Myocyte (in vitro differentiated cells): Measurements from ENCODE around the gene COG4. TPM values are rescaled to one million over a fixed set of nuclear protein-coding genes. Genes with fewer than 3 reads are reported as not detected.
"Not testable (repeated sequence)": the region's sequence is repeated elsewhere in the genome, so short reads cannot be mapped to it uniquely, and the experiment has no call there.

Experiments
- DNase-seq: peaks from one replicate; pipeline ENCODE4 v3.0.0-alpha.2; 2012; ENCODE audit warnings: low read depth
- total RNA-seq: library from RNA; depleted of rRNA; stranded (reverse); fragments of >200 nt; gene quantifications from 2 replicates; pipeline ENCODE4 v1.2.3, GENCODE V29; 2014

Gene COG4
- total RNA-seq, 1 donor from 2014 or later: 63.1 TPM

GRCh38 chr16:70527315-70527996 is 4.1 kb upstream of the COG4 start:
- no peak for DNase-seq

DNA sequence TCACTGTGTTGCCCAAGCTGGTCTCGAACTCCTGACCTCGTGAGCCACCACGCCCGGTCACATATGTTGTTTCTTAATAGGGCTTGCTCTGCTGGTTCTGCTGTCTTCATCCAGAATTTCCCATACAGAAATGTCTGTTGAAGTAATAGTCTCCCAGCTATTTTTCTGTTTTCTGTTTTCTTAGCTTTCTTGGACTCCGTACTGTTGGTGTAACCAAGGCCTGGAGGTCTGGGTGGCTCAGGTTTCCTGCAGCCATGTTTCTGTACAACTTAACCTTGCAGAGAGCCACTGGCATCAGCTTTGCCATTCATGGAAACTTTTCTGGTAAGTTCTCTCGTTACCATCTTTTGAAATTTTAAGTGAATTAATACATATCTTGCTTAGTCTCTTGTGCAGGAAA is 3.0 kb upstream of the COG4 start:
- no peak for DNase-seq

DNA sequence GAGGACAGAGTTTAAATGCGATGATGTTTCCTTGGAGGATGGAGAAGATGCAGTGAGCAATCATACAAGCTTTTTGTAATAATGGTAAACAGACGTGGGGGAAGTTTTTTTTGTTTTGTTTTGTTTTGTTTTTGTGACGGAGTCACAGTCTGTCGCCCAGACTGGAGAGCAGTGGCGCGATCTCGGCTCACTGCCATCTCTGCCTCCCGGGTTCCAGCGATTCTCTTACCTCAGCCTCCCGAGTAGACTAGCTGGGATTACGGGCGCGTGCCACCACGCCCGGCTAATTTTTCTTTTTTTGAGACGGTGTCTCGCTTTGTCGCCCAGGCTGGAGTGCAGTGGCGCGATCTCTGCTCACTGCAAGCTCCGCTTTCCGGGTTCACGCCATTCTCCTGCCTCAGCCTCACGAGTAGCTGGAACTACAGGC is 1.1 kb upstream of the COG4 start:
- DNase-seq: not testable (repeated sequence)

DNA sequence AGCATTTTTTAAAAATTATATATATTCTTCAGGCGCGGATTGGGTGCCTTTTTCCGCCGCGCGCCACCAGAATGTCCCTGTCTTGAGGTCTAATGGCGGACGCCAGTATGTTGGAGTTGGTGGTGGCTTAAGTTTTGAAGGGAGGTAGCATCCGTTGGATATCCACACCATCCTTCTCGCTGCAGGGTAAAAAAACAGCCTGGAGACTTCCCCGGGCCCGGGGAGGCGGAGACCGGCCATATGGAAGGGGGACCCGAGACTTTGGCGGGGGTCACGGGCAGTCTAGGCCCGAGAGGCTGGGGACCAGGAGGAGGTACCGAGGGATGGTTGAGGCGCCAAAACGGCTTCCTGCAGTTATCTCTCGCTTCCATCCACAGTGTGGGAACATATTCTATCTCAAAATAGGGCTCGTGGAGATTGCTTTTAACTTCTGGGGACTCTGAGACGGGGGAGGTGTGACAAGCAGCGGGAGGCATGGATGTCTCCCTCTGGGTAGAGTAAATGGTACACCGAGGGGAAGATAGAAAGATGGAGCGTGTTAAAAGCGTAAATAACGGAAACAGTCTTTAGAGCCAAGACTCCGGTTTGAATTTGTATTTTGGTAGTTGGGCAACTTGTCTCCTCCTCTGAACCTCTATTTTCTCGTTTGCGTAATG is 517 bp upstream of the COG4 start, which contains the start of gene SF3B3:
Gene SF3B3 (plus strand): TSS at position 74 of the 656 bp plus-strand sequence. CDS start 2,841 bp downstream, outside the sequence.
- DNase-seq: no peak

DNA sequence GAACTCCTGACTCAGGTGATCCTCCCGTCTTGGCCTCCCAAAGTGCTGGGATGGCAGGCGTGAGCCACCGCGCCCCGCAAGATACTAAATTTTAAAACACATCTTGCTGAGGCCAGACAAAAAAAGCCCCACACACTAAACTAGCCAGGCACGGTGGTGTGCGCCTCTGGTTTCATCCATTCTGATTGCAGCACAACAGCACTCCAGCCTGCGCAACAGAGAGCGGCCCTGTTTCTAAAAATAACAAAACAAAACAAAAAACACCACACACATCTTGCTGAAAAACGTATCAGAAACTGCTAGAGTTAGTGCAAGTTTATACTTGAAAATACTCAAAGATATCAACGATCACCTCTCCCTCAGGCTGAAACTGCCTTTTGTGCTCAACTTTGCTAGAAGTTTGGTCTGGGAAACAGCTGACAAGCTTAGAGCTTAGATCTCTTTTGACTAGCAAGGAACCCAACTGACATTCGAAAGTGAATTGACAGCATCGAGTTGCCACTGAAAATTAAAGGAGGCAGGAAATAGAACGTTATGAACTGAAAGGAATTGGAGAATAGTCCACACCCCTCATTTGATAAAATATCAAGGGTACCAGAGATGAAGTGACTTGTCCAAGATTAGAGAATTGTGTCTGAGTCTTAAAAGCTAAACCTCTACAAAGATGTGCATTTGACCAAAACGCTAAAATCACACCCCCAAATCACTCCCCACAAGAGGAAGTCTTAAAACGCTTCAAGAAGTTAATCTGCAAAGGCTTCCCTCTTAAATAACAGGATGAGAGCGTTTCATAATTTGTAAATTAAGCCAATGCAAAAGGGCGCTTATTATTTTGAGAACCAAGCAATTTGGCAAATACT is 908 bp downstream of the COG4 start:
- no peak for DNase-seq

DNA sequence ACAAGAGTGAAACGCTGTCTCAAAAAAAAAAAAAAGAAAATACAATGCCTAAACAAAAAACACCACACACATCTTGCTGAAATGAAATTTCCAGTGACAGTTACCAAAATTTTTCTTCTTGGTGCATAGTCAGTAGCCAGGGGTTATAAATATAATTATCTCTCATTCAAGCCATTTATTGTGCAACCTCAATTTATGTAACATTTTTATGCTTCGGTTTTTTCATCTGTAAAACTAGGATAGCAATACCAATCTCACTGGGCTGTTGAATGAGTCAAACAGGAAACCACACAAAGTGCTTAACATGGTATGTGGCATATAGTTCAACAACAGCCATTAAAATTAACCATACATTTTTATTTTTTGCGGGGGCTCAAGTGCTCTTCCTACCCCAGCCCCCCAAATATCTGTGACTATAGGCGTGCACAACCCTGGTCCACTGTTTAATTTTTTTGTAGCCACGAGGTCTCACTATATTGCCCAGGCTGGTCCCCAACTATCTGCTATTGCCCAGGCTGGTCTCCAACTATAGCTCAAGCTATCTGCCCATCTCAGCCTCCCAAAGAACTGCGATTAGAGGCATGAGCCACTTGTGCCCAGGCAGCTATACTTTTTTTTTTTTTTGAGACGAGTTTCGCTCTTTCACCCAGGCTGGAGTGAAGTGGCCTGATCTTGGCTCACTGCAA is 2.6 kb downstream of the COG4 start:
- DNase-seq: no peak

- DNase-seq: no peak
These were observed 10.9 kb downstream of the COG4 start for GRCh38 chr16:70512456-70512855.

DNA sequence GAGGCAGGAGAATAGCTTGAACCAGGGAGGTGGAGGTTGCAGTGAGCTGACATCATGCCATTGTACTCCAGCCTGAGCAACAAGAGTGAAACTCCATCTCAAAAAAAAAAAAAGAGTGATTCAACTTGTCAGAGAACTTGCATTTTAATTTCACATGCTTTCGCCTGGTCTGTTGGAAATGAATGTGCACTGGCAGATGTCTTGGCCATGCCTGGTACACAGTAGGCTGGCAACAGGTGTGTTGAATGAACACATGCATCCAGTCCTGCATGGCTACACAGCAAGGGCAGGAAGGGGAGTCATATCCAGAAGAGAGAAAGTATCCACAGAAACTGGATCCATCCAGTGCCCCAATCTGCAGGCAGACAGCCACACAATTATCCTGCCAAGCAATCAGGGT is 11.5 kb downstream of the COG4 start:
- no peak for DNase-seq

- no peak for DNase-seq
These were observed 13.1 kb downstream of the COG4 start for GRCh38 chr16:70510216-70510615.

DNA sequence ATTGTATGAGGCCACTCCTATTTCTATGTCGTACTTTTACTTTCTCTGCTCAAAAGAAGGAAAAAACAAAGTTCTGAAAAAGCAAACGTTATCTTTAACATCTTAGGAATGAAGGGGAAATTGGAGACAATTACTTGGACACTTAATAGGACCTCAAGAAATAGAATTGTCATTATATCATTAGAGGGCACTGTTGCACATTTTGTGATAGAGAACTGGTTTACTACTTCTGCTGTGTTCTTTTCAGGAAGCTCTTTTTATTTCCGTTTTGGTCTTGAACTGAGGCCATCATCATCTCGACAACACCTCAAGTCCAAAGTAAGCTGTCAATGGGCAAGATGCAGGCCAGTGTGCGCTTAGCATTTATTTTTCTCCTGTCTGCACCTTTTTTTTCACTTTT is 14.6 kb downstream of the COG4 start:
- no peak for DNase-seq

DNA sequence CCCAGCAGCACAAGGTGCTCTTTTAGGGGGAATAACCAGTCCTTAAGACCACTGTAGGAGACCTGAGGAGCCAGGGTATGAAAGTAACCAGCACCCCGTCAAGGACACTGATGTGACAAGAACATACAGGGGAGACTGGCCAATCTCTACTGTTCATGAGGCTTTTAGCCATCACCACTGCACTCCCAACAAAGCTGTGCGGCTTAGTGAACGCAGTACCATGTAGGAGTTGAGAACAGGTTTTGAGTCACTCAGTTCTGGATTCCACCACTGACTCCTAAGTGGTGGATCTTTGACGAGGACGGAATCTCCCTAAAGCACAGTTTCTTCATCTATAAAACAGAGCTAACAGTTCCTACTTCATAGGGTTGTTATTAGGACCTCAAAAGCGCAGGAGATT is 26.8 kb downstream of the COG4 start:
- DNase-seq: no peak

- DNase-seq: peak; percentile 92
These were observed 27.8 kb downstream of the COG4 start for GRCh38 chr16:70495425-70496182.

DNA sequence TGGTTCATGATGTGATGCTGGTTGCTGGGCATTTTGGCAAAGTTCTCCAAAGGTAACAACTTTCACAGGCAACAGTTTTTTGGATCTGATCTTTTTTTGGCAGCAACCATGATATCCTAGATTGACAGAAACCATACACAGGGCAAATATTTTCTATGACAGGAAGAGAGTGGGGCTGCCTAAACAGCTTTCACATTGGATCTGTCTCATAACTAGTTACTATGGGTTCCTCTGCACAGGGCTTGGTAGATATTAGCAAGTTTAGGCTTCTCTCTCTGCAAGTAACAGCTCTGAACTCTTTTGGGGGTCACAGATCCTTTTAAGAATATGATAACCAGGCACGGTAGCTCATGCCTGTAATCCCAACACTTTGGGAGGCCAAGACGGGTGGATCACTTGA is 28.6 kb downstream of the COG4 start:
- no peak for DNase-seq

- DNase-seq: no peak
These were observed 29.1 kb downstream of the COG4 start for GRCh38 chr16:70494202-70494770.

DNA sequence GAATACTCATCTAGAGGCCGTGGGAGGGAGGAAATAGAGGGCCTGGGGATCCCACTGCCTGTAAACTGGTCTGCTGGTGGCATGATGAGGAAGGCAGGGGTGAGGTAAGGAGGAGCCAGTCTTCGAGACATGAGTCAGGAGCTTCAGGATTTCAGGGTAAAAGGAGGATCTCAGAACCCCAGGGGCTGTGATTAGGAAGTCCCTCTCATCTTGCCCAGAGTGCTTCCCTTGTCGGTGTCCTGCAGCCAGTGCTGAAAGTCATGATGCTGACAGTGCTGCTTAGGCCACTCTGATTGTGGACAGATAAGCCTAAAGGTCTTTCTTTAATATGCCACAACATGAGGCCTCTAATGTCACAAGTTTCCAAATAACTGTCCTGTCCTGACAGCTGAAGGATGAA is 29.6 kb downstream of the COG4 start:
- peak; percentile 26 for DNase-seq

- DNase-seq: peak; percentile 80
These were observed 33.1 kb downstream of the COG4 start for GRCh38 chr16:70490261-70490660.

DNA sequence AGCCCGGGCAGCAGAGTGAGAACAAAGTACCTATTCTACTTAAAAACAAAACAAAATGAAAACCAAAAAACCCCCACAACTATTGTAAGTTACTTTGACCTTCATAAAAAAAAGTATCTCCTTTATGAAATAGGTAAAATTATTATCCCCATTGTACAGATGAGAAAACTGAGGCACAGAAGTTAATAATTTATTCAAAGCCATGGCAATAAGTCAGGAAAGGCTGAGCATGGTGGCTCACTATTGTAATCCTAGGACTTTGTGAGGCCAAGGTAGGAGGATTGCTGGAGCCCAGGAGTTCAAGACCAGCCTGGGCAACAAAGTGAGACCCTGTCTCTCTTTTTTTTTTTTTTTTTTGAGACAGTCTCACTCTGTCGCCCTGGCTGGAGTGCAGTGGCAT is 38.5 kb downstream of the COG4 start:
- no peak for DNase-seq

GRCh38 chr16:70483426-70483825 is 39.9 kb downstream of the COG4 start:
- DNase-seq: no peak

- no peak for DNase-seq
These were observed 40.7 kb downstream of the COG4 start for GRCh38 chr16:70482624-70483023.

GRCh38 chr16:70481929-70482536 is 41.3 kb downstream of the COG4 start:
- no peak for DNase-seq
